Muscle layer of duodenum (tissue), 2 donors: ENCODE data around the gene KATNBL1.
"Not testable (repeated sequence)": the region's sequence is repeated elsewhere in the genome, so short reads cannot be mapped to it uniquely, and the experiment has no call there.

Experiments
- H3K27ac ChIP-seq: one replicate; pipeline ENCODE4 v1.7.0; 2013; ENCODE audit warnings: mild to moderate bottlenecking, low read length
- H3K27me3 ChIP-seq: one replicate; pipeline ENCODE4 v1.7.0; 2013; ENCODE audit warnings: low read depth, mild to moderate bottlenecking, control low read depth, low read length
- H3K36me3 ChIP-seq, 2 donors: one replicate each; pipeline ENCODE4 v1.7.0; 2013; ENCODE audit warnings: low read length in 2 of 2, control low read depth in 1 of 2, mild to moderate bottlenecking in 1 of 2; ENCODE audit not compliant: insufficient read depth in 2 of 2, control insufficient read depth in 1 of 2
- H3K4me1 ChIP-seq, 2 donors: one replicate each; pipeline ENCODE4 v1.7.0; 2013; ENCODE audit warnings: low read length in 2 of 2, mild to moderate bottlenecking in 2 of 2, control low read depth in 1 of 2, moderate library complexity in 1 of 2; ENCODE audit not compliant: insufficient read depth in 2 of 2, control insufficient read depth in 1 of 2
- H3K4me3 ChIP-seq, 2 donors: one replicate each; pipeline ENCODE4 v1.7.0; 2013; ENCODE audit warnings: low read length in 2 of 2, low read depth in 1 of 2, mild to moderate bottlenecking in 1 of 2
- H3K9me3 ChIP-seq, 2 donors: one replicate each; pipeline ENCODE4 v1.7.0; 2013; ENCODE audit warnings: low read length in 2 of 2, control low read depth in 1 of 2, mild to moderate bottlenecking in 1 of 2; ENCODE audit not compliant: control insufficient read depth in 1 of 2
- donor health status: healthy.

KATNBL1 gene

DNA sequence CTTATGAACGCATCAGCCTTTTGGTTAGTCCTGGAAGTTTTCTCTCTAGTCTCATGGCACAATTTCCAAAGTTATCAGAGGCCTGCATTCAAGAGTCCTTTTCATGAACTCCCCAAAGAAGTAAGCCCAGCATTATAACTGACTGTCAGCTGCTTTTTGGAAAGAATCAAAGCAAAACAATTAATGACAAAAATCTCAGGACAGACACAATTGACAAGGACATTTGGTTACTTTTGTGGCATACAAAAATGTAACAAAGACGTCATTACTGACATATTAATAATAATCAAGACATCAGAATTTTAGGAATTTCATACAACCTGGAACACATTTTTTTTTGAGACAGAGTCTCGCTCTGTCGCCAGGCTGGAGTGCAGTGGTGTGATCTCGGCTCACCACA lies 21.2 kb downstream of the KATNBL1 start:
- no peak overlapping the region for H3K27ac ChIP-seq
- no peaks in the 10 kb centered on the region for H3K4me1 ChIP-seq

GRCh38 chr15:34185666-34186065 lies 24.2 kb downstream of the KATNBL1 start:
- Histone ChIP-seq H3K27ac (no peak overlapping the region), H3K9me3 (no peaks in the 10 kb centered on the region), H3K4me1 (no peaks in the 10 kb centered on the region), H3K36me3 (peaks cover 0 to 3% of the 10 kb centered on the region in 2 donors), H3K27me3 (no peaks in the 10 kb centered on the region), H3K4me3 (no peak overlapping the region)

More for the DNA sequence above, 21.2 kb downstream of the KATNBL1 start:
- H3K4me3 ChIP-seq, result no peak overlapping the region
- no peaks in the 10 kb centered on the region for H3K27me3 ChIP-seq
- no peaks in the 10 kb centered on the region for H3K9me3 ChIP-seq
- peaks cover 0 to 3% of the 10 kb centered on the region in 2 donors for H3K36me3 ChIP-seq

DNA sequence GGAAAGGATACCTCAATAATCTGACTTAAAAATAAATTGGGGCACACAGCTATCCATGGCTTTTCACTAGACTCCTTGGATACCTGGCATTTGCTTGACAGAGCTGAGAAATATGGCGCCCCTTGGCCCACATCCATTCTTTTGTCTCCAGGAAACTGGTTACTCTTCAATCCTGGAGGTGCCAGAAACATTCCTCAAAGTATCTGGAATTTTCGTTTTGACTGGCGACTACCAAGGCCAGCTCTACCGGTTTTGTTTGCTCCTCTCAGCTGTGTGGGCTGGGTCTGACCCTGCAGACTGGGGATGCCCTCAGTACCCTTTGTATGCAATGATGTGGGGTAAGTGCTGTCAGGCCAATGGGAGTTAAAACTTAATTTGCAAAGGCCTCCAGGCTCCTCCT lies 27.0 kb downstream of the KATNBL1 start:
- H3K4me1 ChIP-seq, result peaks cover 0 to 3% of the 10 kb centered on the region in 2 donors
- H3K36me3 ChIP-seq, result peaks cover 0 to 3% of the 10 kb centered on the region in 2 donors
- H3K4me3 ChIP-seq, result no peak overlapping the region
- H3K27ac ChIP-seq, result no peak overlapping the region
- H3K9me3 ChIP-seq, result no peaks in the 10 kb centered on the region
- no peaks in the 10 kb centered on the region for H3K27me3 ChIP-seq

DNA sequence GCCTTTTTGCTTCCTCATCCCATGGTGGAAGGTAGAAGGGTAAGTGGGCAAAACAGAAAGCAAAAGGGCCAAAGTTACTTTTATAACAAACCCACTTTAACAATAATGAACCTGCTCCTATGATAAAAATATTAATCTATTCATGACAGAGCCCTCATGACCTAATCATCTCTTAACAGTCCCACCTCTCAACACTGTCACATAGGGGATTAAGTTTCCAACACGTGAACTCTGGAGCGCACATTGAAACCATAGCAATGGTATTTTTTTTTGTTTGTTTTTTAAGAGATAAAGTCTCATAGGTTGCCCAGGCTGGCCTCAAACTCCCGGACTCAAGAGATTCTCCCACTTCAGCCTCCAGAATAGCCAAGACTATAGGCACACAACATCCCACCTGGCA lies 30.7 kb downstream of the KATNBL1 start:
- H3K27me3 ChIP-seq, result no peaks in the 10 kb centered on the region
- peaks cover 0 to 1% of the 10 kb centered on the region in 2 donors for H3K9me3 ChIP-seq
- no peak overlapping the region for H3K27ac ChIP-seq
- peaks cover 0 to 3% of the 10 kb centered on the region in 2 donors for H3K4me1 ChIP-seq
- no peaks in the 10 kb centered on the region for H3K36me3 ChIP-seq
- H3K4me3 ChIP-seq, result no peak overlapping the region

- not testable (repeated sequence) for H3K9me3 ChIP-seq, H3K27me3 ChIP-seq, H3K27ac ChIP-seq, H3K4me3 ChIP-seq, H3K4me1 ChIP-seq
- peaks cover 11 to 15% of the 10 kb centered on the region in 2 donors for H3K36me3 ChIP-seq
Observed at GRCh38 chr15:34165987-34166573, 43.8 kb downstream of the KATNBL1 start.

- H3K36me3 ChIP-seq, result peaks cover 20% of the 10 kb centered on the region in 2 donors
- H3K9me3 ChIP-seq, result peaks cover 0 to 14% of the 10 kb centered on the region in 2 donors
- H3K4me3 ChIP-seq, result no peak overlapping the region
- no peaks in the 10 kb centered on the region for H3K27me3 ChIP-seq
- H3K4me1 ChIP-seq, result no peaks in the 10 kb centered on the region
- H3K27ac ChIP-seq, result no peak overlapping the region
Observed at GRCh38 chr15:34161329-34161963, 48.5 kb downstream of the KATNBL1 start.

DNA sequence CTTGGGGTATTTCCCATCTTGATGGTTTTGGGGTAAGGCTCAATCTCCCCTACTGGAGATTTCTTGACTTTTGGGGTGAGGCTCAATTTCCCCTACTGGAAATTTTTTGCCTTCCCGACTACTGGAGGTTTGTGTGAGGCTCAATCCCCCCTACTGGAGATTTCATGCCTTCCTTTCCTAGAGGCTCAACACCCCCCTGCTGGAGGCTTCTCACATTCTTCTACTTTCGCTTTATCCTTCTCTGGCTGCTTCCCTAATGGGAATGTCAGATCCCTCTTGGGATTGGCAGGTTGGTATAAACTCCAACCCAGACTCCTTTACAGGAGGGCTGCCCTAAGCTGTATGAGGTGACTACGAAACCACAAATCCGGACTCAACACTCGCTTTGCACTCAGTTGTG lies 49.2 kb downstream of the KATNBL1 start:
- H3K27me3 ChIP-seq, result no peaks in the 10 kb centered on the region
- H3K36me3 ChIP-seq, result peaks cover 20% of the 10 kb centered on the region in 2 donors
- no peaks in the 10 kb centered on the region for H3K4me1 ChIP-seq
- no peak overlapping the region for H3K27ac ChIP-seq
- H3K9me3 ChIP-seq, result peaks cover 0 to 14% of the 10 kb centered on the region in 2 donors
- no peak overlapping the region for H3K4me3 ChIP-seq

- Histone ChIP-seq H3K27ac (no peak overlapping the region), H3K9me3 (peaks cover 8 to 24% of the 10 kb centered on the region in 2 donors), H3K4me1 (no peaks in the 10 kb centered on the region), H3K27me3 (no peaks in the 10 kb centered on the region), H3K36me3 (peaks cover 34 to 36% of the 10 kb centered on the region in 2 donors), H3K4me3 (no peak overlapping the region)
Observed at GRCh38 chr15:34158355-34158754, 51.5 kb downstream of the KATNBL1 start.

DNA sequence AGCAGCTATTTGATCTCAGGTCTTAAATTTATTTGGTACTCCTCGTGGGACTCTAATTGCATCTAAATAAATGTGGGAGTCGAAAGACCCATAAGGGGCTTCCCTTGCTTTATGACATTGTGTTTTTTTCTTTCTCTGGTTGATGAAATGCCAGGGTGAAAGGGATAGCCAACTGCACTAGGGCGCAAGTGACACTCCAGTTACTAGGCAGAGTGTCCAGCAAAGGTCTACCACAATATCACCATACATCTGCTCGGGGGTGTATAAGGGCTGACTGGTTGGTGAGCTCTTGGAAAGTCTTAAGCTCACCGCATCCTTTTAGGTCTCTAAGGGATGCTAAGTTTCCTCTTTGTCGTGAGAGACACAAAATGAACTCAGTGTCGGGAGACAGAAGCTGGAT lies 54.0 kb downstream of the KATNBL1 start:
- Histone ChIP-seq H3K4me1 (no peaks in the 10 kb centered on the region), H3K36me3 (peaks cover 25 to 39% of the 10 kb centered on the region in 2 donors), H3K4me3 (no peak overlapping the region), H3K27me3 (no peaks in the 10 kb centered on the region), H3K27ac (no peak overlapping the region), H3K9me3 (peaks cover 8 to 13% of the 10 kb centered on the region in 2 donors)

DNA sequence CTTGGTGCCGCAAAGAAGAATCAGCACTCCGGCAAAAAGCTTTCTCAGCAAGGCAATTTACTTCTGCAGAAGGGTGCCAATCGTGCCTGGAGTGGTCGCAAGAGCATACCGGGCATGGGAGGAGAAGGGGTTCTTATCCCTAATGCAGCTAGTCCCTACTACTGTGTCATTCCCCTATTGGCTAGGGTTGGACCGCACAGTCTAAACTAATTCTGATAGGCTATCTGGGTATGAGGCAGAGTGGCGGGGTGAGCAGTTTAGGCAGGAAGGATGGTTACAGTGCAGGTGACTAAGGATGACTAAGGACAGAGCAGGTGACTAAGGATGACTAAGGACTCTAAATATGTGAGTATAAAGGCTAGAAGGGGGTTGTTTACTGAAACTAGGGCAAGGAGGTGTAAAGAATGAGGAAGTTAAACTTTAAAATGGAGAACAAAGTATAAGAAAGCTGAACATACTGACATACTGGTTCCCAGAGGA lies 55.1 kb downstream of the KATNBL1 start:
- Histone ChIP-seq H3K4me1 (no peaks in the 10 kb centered on the region), H3K27ac (no peak overlapping the region), H3K27me3 (no peaks in the 10 kb centered on the region), H3K4me3 (no peak overlapping the region), H3K9me3 (peaks cover 8 to 10% of the 10 kb centered on the region in 2 donors), H3K36me3 (peaks cover 24 to 44% of the 10 kb centered on the region in 2 donors)

GRCh38 chr15:34147371-34148140 lies 62.3 kb downstream of the KATNBL1 start:
- no peaks in the 10 kb centered on the region for H3K27me3 ChIP-seq
- no peaks in the 10 kb centered on the region for H3K4me1 ChIP-seq
- no peak overlapping the region for H3K27ac ChIP-seq
- H3K9me3 ChIP-seq, result no peaks in the 10 kb centered on the region
- H3K4me3 ChIP-seq, result no peak overlapping the region
- peaks cover 11 to 72% of the 10 kb centered on the region in 2 donors for H3K36me3 ChIP-seq
